ENCODE results near the gene P2RX1.

Gene P2RX1

GRCh38 chr17:3848229-3848835, 67.9 kb downstream of the P2RX1 start:
- DNase-seq: no peak

- DNase-seq: no peak
Measured at GRCh38 chr17:3847165-3847670, 69.0 kb downstream of the P2RX1 start.

Measured in NCI-H1694 (cell line).